HK-2 (cell line): ENCODE data around the gene TPRA1.
A peak's percentile ranks its signal among the peaks of the same experiment; 100 is the strongest.
"Not testable (repeated sequence)": the region's sequence is repeated elsewhere in the genome, so short reads cannot be mapped to it uniquely, and the experiment has no call there.

Experiments
- DNase-seq: peaks from one replicate; pipeline ENCODE4 v3.0.0-alpha.2; 2018; ENCODE audit not compliant: unreplicated experiment

TPRA1 gene

DNA sequence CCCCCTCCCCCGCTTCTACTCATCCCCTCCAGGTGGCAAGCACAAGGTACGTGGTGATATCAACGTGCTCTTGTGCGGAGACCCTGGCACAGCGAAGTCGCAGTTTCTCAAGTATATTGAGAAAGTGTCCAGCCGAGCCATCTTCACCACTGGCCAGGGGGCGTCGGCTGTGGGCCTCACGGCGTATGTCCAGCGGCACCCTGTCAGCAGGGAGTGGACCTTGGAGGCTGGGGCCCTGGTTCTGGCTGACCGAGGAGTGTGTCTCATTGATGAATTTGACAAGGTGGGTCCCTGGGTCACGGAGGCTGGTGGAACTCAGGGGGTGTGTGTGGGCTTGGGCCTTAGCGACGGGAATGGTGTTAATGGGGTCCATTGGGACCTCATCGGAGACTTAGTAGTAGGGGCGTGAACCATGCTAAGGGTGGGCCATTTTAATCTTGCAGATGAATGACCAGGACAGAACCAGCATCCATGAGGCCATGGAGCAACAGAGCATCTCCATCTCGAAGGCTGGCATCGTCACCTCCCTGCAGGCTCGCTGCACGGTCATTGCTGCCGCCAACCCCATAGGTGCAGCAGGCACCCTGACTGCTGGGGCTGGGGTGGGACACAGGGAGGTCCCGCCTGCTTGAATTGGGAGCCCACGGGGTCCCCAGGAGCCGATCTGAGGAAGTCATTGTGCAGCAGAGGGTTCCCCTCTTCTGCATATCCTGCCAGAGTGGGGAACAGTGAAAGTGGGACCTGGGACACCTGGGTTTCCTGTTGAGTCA lies 26.5 kb upstream of the TPRA1 start:
- DNase-seq = no peak

DNA sequence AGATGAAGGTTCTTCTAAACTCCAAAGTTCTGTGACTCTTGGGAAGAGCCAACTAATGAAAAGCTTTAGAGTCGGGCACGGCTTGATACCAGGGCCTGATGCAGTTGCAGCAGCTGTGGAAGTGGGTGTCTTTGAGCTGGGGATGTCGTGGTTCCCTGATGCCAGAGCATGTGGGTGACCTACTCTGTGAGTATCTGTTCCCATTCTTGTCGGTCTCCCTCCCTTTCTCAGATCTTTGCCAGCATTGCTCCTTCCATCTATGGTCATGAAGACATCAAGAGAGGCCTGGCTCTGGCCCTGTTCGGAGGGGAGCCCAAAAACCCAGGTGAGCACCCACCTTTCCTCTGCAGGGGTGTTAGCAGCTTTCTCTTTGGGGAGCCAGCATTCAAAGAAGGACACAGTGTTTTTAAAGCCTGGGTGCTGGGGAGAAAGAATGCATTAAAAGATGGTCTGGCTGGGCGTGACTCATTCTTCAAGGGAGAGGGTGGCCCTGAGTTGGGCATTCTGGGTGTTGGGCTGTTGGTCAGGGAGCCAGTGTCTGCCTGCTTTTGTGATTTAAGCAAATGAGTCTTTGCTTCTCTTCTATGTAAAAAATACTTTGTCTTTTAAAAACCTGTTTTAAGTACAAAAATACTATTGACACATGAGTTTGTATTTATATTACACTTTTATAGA lies 25.2 kb upstream of the TPRA1 start:
- no peak for DNase-seq

DNA sequence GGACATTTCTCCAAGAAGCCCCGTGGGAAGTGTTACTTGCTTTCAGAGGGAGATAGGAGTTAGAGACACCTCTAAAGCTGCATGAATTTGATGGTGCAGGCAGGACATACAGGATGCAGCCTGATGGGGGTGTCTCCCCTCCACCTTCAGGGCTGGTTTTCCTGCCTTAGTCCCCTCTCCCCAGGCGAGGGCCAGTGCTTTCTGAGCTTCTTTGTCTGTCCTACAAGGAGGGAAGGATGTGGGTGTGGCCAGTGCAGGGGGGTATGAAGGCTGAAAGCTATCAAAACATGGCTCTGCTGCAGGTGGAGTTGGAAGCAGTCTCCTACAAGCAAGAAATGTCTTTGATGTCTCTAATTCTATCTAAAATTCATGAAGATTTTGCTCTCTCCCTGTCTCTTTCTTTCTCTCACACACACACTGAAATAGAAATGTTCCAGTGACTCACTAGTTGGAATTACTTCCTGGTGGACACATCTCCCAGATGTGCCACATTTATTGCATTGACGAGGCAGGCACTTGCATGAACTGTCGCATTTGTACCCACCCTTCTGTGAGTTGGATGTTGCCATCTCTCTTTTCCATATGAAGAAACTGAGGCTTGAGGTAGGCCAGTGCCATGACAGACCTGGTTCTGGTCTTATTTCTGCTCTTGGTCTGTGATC lies 24.5 kb upstream of the TPRA1 start:
- DNase-seq = no peak

DNA sequence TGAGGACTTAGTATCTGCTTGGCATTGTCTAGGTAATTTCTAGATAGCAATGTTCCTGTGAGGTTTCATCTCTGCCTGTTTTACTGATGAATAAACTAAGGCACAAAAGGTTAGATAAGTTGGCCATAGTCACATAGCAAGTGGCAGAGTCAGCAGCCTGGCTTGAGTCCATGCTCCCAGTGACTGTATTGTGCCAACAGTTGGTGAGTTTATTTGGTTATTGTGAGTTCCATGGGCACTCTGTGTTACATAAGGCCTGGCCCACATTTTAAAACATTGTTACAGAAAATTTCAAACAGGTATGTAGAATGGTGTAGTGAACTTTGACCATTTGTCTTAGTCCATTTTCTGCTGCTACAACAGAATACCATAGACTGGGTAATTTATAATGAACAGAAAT lies 22.9 kb upstream of the TPRA1 start:
- no peak for DNase-seq

DNA sequence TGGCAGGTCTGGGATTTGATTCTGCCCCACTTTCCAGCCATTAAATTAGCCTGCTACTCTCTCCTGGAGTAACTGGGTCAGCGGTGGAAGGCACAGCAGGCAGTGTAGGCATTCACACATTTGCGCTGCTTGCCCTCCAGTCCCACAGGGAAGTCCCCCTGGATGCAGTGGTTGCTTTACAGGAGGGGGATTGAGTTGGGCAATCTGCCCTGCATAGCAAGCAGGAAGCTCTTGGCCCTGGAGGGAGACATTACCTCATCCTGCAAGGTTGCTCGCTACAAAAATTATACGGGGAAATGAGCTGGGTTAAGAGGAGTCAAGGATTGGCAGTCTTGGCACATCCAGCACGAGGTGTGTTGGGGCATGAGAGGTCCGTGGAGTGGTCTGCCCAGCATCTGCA lies 22.4 kb upstream of the TPRA1 start:
- DNase-seq = no peak

DNA sequence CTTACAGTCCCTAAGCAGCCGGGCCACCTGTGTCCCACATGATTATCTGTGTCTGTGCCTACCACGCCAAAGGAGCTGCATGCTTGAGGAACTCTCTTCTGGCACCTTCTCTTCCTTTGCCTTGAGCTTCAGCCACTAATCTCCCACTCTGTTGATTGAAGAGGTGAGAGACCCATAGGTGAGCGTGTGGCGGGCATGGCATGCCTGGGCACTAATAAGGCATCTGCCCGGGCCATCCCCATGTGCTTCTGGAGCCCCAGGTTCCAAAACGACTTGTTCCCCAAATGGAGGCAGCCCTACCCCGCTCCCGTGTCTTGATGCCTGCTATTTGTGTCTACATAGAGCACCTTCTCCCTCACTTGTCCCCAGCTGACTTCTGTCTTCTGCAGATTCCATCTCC lies 20.7 kb upstream of the TPRA1 start:
- DNase-seq = no peak

DNA sequence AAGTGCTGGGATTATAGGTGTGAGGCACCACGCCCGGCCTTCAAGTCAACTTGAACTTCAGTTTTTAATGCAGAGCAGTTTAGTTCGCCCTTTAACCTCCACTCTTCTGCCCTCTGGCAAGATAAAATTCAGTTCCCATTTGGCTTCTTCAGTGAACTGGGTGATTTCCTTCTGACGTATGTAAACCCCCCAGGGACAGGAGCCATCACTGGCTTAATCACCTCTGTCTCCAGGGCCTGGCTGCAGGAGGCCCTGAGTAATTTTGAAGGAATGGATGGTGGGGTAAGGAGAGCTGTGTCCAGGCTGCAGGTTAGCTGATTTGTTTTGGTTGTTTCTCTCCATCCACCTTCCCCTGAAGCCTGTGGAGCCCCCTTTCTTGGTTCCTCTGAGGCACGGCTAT lies 19.6 kb upstream of the TPRA1 start:
- DNase-seq = no peak

DNA sequence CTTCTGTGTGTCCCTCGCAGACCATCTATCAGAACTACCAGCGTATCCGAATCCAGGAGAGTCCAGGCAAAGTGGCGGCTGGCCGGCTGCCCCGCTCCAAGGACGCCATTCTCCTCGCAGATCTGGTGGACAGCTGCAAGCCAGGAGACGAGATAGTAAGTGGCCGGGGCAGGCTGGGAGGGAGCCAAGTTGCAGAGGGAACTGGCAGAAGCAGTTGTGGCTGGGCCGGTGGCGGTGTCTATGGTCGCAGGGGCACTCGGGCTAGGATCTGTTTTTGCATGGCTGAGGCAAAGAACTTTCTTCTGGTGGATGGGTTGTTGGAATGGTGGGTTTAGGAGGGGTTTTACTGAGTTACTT lies 17.8 kb upstream of the TPRA1 start:
- no peak for DNase-seq

DNA sequence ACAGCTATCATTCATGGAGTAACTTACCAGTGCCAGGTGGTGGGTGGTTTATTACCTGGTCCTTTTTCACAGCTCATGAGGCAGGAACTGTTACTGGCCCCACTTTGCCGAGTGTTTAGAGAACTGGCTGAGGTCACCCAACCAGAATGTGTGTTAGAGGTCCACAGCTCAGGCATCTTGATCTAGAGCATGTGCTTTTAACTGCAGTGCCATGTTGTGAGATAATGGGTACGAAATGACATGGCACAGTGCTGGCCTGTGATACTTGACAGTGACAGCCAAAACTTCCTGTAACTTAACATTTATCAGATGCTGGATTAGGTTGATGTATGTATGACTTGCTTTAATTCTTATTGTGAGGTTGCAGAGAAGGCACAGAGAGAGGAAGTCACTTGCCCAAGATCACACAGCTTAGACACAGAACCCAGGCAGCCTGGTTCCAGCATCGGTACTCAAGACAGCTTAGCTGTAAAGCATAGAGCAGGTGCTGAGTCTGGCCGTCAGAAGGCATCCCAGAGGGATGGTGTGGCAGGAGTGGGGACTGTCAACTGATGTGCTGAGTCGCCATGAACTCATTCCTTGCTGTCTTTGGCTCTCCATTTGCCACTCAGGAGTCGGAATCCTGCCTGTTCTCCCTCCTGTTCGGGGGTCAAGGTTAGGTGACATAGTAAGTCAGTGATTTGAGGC lies 17.3 kb upstream of the TPRA1 start:
- no peak for DNase-seq

DNA sequence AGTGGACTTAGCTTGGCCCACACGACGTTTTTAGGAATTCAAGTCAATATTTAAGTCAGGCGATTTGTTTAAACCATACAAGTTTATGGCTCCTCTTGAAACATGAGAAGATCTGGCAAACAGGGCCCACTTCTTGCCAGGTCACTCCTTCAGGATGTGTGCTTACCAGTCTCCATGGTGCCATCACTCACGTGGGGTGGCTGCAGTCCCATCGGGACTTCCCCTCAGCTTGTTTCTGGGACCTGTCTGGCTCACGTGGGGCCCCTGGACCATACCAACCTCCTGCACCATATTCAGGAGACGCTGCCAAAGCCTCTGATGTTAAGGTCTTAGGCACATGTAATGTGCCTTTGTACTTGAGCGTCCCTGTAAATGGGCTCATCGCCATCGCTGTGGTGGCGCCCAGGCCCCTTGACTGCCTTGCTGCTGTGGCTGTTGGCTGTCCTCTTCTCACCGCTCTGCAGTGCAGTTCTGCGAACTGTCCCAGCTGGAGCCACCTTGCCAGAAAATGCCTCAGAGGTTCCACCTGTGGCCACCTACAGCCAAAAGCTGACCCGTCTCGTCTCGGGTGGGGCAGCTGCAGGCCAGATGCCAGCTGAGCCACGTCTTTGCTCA lies 16.6 kb upstream of the TPRA1 start:
- DNase-seq = no peak

DNA sequence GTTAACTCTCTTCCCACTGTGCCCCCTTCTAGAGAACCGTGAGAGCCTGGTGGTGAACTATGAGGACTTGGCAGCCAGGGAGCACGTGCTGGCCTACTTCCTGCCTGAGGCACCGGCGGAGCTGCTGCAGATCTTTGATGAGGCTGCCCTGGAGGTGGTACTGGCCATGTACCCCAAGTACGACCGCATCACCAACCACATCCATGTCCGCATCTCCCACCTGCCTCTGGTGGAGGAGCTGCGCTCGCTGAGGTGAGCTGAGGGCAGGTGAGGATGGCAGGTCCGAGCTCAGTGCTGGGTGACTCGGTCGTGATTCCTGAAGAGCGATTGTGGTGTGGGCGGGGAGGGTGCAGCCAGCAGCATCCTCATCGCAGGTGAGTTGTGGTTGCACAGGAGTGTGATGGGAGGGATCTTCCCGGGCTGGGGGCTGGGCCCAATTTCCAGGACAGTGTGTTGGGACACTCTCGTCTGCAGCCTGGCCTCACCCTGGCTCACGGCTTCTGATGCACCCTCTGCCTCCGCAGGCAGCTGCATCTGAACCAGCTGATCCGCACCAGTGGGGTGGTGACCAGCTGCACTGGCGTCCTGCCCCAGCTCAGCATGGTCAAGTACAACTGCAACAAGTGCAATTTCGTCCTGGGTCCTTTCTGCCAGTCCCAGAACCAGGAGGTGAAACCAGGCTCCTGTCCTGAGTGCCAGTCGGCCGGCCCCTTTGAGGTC lies 15.7 kb upstream of the TPRA1 start:
- no peak for DNase-seq

DNA sequence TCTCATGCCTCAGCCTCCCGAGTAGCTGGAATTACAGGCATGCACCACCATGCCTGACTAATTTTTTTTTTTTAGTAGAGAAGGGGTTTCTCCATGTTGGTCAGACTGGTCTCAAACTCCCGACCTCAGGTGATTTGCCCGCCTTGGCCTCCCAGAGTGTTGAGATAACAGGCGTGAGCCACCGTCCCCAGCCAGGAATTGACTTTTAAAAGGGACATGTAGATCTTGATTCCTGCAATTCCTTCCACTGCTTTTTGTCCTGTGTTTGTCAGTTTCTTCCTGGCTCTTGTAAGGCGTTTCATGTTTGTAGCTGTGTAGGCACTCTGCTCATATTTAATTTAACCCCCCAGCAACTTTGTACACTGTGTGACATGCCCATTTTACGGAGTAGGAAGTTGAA lies 15.0 kb upstream of the TPRA1 start:
- DNase-seq = not testable (repeated sequence)

DNA sequence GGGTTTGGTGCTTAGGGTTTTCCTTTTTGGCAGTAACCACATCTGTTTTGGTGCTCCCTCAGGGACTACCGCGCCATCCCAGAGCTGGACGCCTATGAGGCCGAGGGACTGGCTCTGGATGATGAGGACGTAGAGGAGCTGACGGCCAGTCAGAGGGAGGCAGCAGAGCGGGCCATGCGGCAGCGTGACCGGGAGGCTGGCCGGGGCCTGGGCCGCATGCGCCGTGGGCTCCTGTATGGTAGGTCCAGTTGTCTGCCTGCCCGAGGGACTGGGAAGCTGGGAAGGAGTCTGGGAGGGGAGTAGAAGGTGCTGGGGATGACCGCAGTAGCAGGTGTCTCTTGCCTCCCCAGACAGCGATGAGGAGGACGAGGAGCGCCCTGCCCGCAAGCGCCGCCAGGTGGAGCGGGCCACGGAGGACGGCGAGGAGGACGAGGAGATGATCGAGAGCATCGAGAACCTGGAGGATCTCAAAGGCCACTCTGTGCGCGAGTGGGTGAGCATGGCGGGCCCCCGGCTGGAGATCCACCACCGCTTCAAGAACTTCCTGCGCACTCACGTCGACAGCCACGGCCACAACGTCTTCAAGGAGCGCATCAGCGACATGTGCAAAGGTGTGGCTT lies 14.1 kb upstream of the TPRA1 start:
- no peak for DNase-seq

DNA sequence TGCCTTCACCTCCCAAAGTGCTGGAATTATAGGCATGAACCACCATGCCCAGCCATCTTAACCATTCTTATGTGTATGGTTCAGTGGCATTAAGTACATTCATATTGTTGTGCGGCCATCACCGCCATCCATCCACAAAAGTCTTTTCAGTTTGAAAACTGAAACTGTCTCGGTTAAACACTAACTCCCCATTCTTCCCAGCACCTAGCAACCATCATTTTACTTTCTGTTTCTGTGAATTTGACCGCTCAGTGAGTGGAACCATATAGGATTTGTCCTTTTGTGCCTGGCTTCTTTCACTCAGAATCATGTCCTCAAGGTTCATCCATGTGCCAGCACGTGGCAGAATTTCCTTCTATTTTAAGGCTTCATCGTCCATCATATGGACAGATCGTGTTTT lies 13.5 kb upstream of the TPRA1 start:
- no peak for DNase-seq

DNA sequence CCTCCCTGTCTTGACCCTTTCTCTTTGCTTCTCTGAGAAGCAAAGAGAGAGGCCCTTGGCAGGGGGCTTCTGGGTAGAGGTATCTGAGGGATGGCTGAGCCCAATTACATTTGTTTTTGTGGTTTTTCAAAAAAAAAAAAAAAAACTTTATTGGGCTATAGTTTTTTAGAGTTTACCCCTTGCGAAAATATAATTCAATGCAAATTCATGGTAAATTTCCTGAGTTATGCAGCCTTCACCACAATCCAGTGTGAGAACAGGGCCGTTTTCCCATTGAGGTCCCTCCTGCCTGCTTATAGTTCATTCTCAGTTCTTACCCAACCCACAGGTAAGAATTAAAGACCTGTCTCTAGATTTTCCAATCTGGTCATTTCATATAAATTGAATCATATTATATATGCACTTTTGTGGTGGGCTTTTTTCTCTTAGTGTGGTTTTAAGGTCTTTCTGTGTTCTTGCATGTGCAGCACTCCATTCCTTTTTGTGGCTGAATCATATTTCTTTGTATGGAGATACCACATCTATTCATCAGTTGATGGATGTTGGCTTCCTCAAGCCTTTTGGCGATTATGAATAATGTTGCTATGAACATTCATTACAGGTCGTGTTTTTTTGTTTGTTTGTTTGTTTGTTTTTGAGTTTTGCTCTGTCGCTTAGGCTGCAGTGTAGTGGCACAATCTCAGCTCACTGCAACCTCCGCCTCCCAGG lies 10.4 kb upstream of the TPRA1 start:
- DNase-seq = no peak

DNA sequence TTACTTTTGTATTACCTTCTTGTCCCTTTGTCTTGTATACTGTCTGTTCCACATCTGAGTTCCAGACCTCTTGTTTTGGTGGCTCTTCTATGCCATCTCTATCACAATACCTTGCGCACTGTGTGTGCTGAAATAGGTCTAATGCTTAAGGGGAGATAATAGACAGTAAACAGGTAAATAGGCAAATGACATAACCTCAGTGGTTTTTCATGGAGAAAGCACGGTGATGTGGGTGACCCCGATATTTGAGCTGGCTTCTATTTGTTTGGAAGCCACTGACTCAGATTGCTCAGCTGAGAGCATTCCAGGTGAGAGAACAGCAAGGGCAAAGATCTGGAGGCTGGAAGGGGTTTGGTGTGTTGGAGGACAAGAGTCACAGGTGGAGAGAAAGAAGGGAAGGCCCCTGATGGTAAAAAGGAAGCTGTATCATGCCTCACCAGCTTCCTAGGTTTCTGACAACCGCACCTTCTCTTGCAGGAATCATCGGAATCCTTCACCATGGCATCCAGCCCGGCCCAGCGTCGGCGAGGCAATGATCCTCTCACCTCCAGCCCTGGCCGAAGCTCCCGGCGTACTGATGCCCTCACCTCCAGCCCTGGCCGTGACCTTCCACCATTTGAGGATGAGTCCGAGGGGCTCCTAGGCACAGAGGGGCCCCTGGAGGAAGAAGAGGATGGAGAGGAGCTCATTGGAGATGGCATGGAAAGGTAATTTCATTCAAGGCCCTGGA lies 8.5 kb upstream of the TPRA1 start:
- peak; percentile 22 for DNase-seq

DNA sequence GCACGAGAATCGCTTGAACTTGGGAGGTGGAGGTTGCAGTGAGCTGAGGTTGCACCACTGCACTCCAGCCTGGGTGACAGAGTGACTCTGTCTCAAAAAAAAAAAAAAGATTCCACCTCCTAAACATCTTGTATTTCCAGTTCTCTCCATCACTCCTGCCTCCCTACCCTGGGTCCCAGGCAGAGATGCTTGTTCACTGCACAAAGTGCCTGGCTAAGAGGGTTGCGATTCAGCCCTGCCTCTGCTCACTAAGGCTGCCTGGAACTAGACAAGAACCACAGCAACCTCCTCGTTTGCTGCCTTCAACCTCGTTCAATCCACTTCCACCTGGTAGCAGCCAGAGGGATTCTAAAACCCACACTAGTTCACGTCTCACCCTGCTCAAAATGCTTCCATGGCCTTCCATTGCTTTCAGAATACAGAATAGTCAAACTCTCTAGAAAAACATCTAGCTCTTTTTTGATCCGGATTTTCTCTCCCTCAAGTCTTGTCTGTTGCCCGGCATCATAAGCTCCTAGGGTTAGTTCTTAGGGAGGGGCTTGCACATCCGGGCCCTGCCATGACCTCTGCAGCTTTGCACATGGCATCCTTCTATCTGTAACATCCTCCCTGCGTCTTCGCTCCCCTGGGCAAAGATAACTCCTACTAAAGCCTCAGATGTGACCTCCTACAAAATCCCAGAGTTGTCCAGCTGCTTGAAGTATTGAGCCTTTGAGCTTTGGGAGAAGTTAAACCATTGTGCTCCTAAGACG lies 6.7 kb upstream of the TPRA1 start:
- DNase-seq = no peak

DNA sequence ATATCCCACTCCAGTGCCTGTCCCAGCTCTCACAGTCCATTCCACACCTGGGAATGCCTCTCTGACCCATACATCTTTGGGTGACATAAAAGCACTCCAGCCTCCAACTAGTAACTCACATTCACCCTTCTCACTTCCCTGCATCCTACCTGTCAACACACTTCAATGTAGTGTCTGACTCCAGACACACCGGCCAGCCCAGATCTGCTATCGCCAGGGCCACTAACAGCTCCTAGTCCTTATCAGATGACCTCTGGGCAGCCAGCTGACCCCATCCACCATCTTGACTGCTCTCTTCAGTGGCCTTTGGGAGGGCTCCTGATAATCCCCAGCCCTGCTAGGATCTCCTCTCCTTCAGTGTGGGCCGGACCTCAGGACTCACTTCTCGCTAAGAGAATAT lies 4.8 kb upstream of the TPRA1 start:
- DNase-seq = no peak

DNA sequence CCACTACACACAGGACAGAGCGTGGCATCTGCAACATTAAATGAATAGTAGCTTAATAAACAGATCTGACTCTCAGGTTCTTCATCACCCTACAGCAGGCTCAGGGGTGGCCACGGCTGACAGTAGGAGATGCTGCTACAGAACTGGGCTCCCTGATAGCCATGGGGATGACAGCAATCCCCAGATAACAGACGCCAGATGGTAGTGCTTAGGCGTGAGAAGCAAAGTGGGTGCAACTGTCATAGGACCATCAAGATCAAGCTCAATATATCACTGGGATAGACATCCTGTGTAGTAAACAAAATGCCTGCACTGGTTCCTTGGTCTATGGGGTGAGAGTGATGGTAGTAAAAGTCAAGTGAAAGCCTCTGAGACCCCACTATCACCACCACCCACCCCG lies 2.6 kb upstream of the TPRA1 start:
- DNase-seq = no peak
